ENCODE results near the gene SDK2.
"Not testable (repeated sequence)": the region's sequence is repeated elsewhere in the genome, so short reads cannot be mapped to it uniquely, and the experiment has no call there.

Gene SDK2

GRCh38 chr17:73335591-73336407, 308.4 kb downstream of the SDK2 start:
- DNase-seq: no peak

GRCh38 chr17:73334771-73335513, 309.3 kb downstream of the SDK2 start:
- DNase-seq: no peak

- not testable (repeated sequence) for DNase-seq
Measured at GRCh38 chr17:73333445-73333844, 310.8 kb downstream of the SDK2 start.

- DNase-seq: no peak
Measured at GRCh38 chr17:73331060-73331459, 313.2 kb downstream of the SDK2 start.

GRCh38 chr17:73327676-73328075, 316.6 kb downstream of the SDK2 start:
- no peak for DNase-seq

GRCh38 chr17:73325527-73325842, 318.8 kb downstream of the SDK2 start:
- DNase-seq: no peak

GRCh38 chr17:73324711-73325526, 319.3 kb downstream of the SDK2 start:
- DNase-seq: no peak

- no peak for DNase-seq
Measured at GRCh38 chr17:73324160-73324475, 320.1 kb downstream of the SDK2 start.

- no peak for DNase-seq
Measured at GRCh38 chr17:73323409-73324159, 320.7 kb downstream of the SDK2 start.

- no peak for DNase-seq
Measured at GRCh38 chr17:73320601-73321264, 323.5 kb downstream of the SDK2 start.

GRCh38 chr17:73319766-73320165, 324.5 kb downstream of the SDK2 start:
- no peak for DNase-seq

GRCh38 chr17:73318836-73319235, 325.4 kb downstream of the SDK2 start:
- peak; percentile 50 for DNase-seq

GRCh38 chr17:73318427-73318813, 325.8 kb downstream of the SDK2 start:
- DNase-seq: no peak

GRCh38 chr17:73317513-73318426, 326.5 kb downstream of the SDK2 start:
- no peak for DNase-seq

- DNase-seq: no peak
Measured at GRCh38 chr17:73316919-73317505, 327.2 kb downstream of the SDK2 start.

GRCh38 chr17:73315471-73315870, 328.8 kb downstream of the SDK2 start:
- DNase-seq: no peak

GRCh38 chr17:73313526-73314127, 330.6 kb downstream of the SDK2 start:
- no peak for DNase-seq

GRCh38 chr17:73312887-73313286, 331.4 kb downstream of the SDK2 start:
- not testable (repeated sequence) for DNase-seq

- DNase-seq: peak; percentile 59
Measured at GRCh38 chr17:73311781-73312641, 332.2 kb downstream of the SDK2 start, which contains the start of gene CDC42EP4. TSS of gene CDC42EP4 (minus strand) at chr17:73312001. CDS start at chr17:73286500, 25,501 bp downstream.
